ENCODE results near the gene ZBTB7B.

ZBTB7B gene

DNA sequence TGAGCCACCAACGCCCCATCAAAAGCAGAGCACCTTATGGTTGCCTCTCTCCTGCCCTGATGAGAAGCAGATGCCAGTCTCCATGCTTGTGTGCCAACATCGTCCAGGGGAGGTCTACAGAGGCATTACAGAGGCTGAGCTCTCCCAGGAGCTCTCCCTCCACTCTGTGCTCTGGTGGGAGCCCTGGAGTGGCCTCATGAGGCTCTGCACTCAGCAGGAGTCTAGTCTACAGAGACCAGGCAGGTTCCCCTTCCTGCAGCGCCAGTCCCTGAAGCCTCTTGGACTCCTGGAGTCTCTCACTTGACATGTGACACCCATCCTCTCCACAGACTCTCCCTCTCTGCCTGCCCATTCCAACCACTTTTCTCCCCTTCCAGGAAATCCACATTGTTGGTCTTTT is 34.4 kb downstream of the ZBTB7B start:
- TF ChIP-seq, protein P1, sequence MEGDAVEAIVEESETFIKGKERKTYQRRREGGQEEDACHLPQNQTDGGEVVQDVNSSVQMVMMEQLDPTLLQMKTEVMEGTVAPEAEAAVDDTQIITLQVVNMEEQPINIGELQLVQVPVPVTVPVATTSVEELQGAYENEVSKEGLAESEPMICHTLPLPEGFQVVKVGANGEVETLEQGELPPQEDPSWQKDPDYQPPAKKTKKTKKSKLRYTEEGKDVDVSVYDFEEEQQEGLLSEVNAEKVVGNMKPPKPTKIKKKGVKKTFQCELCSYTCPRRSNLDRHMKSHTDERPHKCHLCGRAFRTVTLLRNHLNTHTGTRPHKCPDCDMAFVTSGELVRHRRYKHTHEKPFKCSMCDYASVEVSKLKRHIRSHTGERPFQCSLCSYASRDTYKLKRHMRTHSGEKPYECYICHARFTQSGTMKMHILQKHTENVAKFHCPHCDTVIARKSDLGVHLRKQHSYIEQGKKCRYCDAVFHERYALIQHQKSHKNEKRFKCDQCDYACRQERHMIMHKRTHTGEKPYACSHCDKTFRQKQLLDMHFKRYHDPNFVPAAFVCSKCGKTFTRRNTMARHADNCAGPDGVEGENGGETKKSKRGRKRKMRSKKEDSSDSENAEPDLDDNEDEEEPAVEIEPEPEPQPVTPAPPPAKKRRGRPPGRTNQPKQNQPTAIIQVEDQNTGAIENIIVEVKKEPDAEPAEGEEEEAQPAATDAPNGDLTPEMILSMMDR (IDR thresholded peaks at IDR 0.05), result no peak

DNA sequence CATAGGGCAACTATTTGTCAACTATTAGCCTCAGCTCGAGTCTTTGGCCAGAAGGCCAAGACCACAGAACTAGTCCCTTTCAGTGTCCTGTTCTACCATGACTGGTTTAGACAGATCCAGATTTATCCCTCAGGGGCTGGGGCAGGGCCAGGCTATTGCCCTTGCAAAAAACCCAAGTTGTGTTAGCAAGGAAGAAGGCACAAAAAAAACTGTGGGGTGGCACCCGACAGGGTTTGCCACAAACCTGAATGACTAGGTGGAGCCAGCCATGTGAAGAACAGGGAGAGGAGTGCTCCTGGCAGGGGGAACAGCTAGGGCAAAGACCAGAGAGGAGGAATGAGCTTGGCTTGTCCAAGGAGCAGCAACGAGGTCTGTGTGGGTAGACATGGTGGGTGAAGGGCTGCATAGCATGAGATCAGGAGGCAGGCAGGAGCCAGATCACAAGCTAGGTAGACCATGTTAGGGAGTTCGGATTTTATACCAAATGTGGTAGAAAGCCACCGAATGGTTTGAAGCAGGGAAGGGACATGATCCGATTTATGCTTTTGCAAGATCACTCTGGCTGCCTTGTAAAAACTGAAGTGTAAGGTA is 35.3 kb downstream of the ZBTB7B start:
- TF ChIP-seq, protein P1 (IDR thresholded peaks at IDR 0.05), result no peak

DNA sequence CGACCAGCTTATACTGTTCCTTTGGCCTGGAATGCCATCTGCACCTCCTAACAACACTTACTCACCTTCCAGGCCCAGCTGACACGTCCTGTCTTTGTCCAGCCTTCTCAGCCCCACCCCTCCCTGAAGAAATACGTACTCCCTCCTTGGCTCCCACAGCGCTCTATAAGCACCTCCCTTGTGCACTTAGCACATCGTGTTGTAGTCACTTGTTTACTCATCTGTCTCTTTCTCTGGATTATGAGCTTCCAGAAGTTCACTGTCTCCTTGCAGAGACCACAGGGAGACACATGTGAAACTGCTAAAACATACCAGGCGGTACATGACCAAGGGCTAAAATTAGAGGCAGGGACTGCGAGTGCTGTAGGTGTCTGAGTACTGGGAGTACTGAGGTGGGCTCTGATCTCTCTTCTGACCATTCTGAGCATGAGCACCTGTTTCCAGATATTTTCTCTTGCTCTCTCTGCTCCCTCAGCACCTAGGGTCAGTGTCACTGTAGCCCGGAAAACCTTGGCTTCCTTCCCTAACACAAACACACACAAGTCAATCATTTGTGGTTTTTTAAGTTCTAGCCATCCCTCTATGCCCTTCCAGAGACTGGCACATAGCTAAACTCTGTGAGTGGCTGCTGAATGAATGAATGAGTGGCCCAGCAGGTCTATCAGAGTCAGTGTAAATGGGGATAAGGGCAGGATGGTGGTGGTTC is 36.2 kb downstream of the ZBTB7B start:
- TF ChIP-seq, protein P1 (IDR thresholded peaks at IDR 0.05), result no peak

DNA sequence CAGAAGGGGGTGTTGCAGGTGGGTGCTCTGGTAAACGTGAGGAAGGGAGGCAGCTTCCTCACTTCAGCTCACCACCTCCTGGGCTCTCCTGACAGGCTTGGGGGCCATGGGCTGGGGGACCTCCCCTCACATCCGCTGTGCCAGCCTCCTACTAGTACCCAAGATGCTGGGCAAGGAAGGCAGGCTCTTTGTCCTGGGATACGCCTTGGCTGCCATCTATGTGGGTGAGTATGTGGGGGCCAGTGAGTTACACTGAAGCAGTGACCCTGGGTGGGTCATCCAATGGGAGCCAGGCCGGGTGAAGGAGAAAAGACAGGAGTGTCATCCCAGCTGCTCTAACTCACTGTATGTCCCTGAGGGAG is 36.7 kb downstream of the ZBTB7B start:
- TF ChIP-seq, protein P1 (IDR thresholded peaks at IDR 0.05), result no peak

DNA sequence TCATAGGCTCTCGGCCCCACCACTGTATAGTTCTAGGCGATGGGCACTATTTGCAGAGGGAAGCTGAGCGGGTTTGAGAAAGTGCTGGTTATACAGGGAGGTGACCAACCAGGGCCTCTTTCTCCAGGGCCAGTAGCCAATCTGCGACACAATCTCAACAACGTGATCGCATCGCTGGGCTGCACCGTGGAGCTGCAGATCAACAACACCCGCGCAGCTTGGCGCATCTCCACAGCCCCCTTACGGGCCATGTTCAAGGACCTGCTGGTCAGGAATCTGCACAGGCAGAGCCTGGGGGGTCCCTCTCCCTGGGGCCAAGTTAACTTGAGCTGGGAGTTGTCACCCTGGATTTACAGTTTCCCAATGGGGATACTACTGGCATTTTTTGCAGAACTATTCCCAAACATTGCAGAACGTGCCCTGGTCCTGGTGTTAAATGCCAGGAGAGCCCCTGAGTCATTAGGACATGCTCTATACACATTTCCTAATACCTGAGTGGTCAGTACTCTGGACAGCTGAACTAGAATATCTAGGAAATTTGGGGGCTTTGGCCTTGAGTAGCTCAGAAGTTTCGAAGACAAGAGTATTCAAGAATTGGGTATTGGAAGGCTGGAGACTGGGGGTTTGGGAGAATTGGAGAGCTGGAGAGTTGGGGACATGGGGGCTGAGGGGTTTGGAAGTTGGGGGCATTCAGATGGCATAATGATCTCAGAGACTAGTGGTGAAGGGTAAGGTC is 37.9 kb downstream of the ZBTB7B start:
- TF ChIP-seq, protein P1 (IDR thresholded peaks at IDR 0.05), result no peak

DNA sequence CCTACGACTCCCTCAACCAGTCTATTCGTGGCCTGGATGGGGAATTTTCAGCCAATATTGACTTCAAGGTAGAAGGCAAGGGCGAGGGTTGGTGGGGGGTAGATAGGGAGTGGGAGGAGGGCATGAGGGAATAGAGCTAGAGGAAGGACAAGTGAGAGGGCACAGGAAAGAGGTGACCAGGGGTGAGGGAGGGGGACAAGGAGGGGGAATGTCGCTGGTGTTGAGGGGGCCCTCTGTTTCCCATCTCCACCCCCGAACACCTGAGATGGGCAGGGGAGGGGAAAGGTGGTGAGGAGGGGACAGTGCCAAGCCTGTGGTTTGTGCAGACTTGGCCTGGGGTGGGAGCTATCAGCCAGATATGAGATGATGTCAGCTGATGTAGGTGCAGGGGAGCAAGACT is 40.2 kb downstream of the ZBTB7B start:
- TF ChIP-seq, protein P1 (IDR thresholded peaks at IDR 0.05), result no peak

DNA sequence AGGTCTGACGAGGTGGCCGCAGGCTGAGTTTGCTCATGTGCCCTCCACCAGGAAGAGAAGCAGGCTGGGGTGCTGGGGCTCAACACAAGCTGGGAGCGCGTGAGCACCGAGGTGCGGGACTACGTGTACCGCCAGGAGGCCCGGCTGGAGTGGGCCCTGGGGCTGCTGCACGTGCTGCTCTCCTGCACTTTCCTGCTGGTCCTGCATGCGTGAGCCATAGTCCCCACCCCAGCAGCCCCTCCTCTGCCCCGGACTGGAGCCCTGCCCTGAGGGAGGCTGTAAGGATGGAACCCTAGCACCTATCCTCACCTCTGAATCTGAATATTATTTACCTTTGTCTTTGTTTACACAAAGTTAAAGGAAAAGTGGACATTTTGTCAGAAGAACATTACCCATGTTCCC is 40.7 kb downstream of the ZBTB7B start:
- TF ChIP-seq, protein P1 (IDR thresholded peaks at IDR 0.05), result no peak
